Stomach (tissue), 9 donors: Measurements from ENCODE around the gene SLC27A2. TPM values are rescaled to one million over a fixed set of nuclear protein-coding genes. Genes with fewer than 3 reads are reported as not detected.

ENCODE experiments used
- DNase-seq, 2 donors: peaks; one replicate each; pipeline versions ENCODE4 v3.0.0 to v3.0.0-alpha.2; 2013 to 2019
- H3K27ac ChIP-seq, 5 donors: fragments of 200-600 bp in 4 of 5; sonication (generic) in 4 of 5; one replicate each; pipeline ENCODE4 v1.5.1; 2013 to 2019; ENCODE audit warnings: mild to moderate bottlenecking in 1 of 5, moderate library complexity in 1 of 5
- H3K27me3 ChIP-seq, 3 donors: fragments of 200-600 bp; sonication (generic); one replicate each; pipeline ENCODE4 v1.5.1; 2017 to 2019; ENCODE audit warnings: mixed run types in 1 of 3
- H3K36me3 ChIP-seq, 4 donors: fragments of 200-600 bp; sonication (generic); 1 replicate in 3 of 4; 2 replicates in 1 of 4; pipeline ENCODE4 v1.5.1; 2016 to 2019
- H3K4me1 ChIP-seq, 4 donors: fragments of 200-600 bp; sonication (generic); one replicate each; pipeline ENCODE4 v1.5.1; 2016 to 2019
- H3K4me3 ChIP-seq, 4 donors: fragments of 200-600 bp; sonication (generic) in 3 of 4; one replicate each; pipeline ENCODE4 v1.5.1; 2016 to 2019; ENCODE audit warnings: mild to moderate bottlenecking in 1 of 4
- H3K9me3 ChIP-seq, 4 donors: fragments of 200-600 bp; sonication (generic); one replicate each; pipeline ENCODE4 v1.5.1; 2016 to 2019
- EP300 ChIP-seq: sonication (generic); formaldehyde crosslinking; IDR thresholded peaks from one replicate; pipeline ENCODE4 v1.6.1; 2017; ENCODE audit warnings: antibody characterized with exemption
- POLR2A ChIP-seq, 4 donors: fragments of 450-650 bp; IDR thresholded peaks; one replicate each; pipeline ENCODE4 v1.6.1; 2016; ENCODE audit warnings: antibody characterized with exemption in 4 of 4, control low read depth in 2 of 4, mild to moderate bottlenecking in 1 of 4, moderate library complexity in 1 of 4
- POLR2AphosphoS5 ChIP-seq, 3 donors: sonication (generic); formaldehyde crosslinking; IDR thresholded peaks; one replicate each; pipeline ENCODE4 v1.6.1; 2016; ENCODE audit warnings: antibody characterized with exemption in 3 of 3
- WGBS, 5 donors: extraction: QIAGEN DNeasy Blood & Tissue Kit in 3 of 5; methylation state at CpG; one replicate each; pipeline versions ENCODE4 v1.1.5 to v1.1.7; 2013 to 2018; 5-methylcytosine and 5-hydroxymethylcytosine counted together
- intact Hi-C: fragments of 100-400 bp; cut with DNase I; formaldehyde crosslinking; loops from one replicate; pipeline ENCODE4 v1.15.1; 2023; ENCODE audit warnings: low total_unique reads
- polyA plus RNA-seq, 3 donors: library from polyadenylated mRNA; stranded (reverse); fragments of 200-250 nt; gene quantifications; one replicate each; pipeline ENCODE4 v1.2.3, GENCODE V29; 2013
- total RNA-seq, 5 donors: library from RNA; depleted of rRNA; stranded (reverse); fragments of >200 nt; gene quantifications; one replicate each; pipeline versions ENCODE4 v1.1.0 to v1.2.3, GENCODE V29; 2014 to 2016
- TF ChIP-seq, protein P1 (sequence below), 7 experiments: fragments of 450-650 bp in 4 of 7; fragments of 200-600 bp in 3 of 7; sonication (generic) in 3 of 7; IDR thresholded peaks; one replicate each; pipeline ENCODE4 v1.5.1; 2016 to 2019; ENCODE audit warnings: antibody characterized with exemption in 7 of 7, control low read depth in 2 of 7, mild to moderate bottlenecking in 1 of 7
- donor health status: healthy with polysubstance abuse.
- donor health status: Bipolar disorder and iron deficiency.
- donor health status: healthy.

Gene SLC27A2
- total and polyA plus RNA-seq, 8 donors, result 0.61 to 53.6 (median 2.3) TPM; not detected in 2

DNA sequence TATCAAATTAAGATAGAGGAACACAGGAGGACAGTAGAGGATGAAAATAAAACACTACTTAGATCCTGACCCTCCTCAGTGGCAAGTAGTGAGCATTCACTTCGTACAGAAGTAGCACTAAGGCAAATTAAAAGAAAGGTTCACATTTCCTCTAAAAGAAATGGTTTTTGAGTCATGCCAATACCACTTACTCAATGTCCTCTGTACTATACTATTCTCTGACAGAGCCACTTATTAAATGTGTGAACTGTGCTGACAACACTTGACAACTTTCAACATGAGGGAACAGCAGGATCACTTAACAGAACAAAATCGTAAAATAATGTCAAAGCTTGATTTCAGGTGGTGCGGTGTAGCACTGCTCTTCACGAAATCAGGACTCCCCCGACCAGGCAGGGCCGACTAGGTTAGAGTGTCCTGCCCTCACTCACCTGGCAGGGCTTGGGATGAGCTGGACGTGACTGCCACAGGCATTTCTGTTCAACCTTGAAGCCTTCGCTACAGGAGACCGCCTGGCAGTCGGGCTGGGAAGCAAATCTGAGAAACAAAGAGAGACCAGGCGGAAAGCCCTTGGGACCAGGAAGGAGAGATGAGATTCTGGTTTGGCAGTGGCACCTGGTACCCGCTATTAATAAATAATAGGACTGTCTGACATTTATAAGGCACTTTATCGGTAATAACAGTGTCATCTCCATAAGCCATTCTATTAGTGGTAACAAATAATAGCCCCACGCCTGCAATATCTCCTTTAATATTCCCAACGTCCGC is 611 bp upstream of the SLC27A2 start:
- intact Hi-C loops, result no loop called here
- Histone ChIP-seq H3K4me1 (peaks cover 4 to 18% (median 17%) of the 10 kb centered on the region in 4 donors), H3K4me3 (peak overlapping the region; percentile 54 to 87 (median 63)), H3K36me3 (no peaks in the 10 kb centered on the region), H3K27me3 (peaks cover 0 to 45% (median 16%) of the 10 kb centered on the region in 3 donors), H3K27ac (no peak overlapping the region), H3K9me3 (no peaks in the 10 kb centered on the region)
- 37 to 60% (median 41%) methylated on average over 16 of the region's 16 CpGs for WGBS, 5 donors
- peak in 1 of 2 donors; percentile 19 for DNase-seq
- TF ChIP-seq EP300 (no peak), POLR2A (IDR thresholded peaks at IDR 0.05) (no peak), POLR2AphosphoS5 (IDR thresholded peaks at IDR 0.05) (no peak)
- TF ChIP-seq, protein P1, sequence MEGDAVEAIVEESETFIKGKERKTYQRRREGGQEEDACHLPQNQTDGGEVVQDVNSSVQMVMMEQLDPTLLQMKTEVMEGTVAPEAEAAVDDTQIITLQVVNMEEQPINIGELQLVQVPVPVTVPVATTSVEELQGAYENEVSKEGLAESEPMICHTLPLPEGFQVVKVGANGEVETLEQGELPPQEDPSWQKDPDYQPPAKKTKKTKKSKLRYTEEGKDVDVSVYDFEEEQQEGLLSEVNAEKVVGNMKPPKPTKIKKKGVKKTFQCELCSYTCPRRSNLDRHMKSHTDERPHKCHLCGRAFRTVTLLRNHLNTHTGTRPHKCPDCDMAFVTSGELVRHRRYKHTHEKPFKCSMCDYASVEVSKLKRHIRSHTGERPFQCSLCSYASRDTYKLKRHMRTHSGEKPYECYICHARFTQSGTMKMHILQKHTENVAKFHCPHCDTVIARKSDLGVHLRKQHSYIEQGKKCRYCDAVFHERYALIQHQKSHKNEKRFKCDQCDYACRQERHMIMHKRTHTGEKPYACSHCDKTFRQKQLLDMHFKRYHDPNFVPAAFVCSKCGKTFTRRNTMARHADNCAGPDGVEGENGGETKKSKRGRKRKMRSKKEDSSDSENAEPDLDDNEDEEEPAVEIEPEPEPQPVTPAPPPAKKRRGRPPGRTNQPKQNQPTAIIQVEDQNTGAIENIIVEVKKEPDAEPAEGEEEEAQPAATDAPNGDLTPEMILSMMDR (IDR thresholded peaks at IDR 0.05), result no peak

DNA sequence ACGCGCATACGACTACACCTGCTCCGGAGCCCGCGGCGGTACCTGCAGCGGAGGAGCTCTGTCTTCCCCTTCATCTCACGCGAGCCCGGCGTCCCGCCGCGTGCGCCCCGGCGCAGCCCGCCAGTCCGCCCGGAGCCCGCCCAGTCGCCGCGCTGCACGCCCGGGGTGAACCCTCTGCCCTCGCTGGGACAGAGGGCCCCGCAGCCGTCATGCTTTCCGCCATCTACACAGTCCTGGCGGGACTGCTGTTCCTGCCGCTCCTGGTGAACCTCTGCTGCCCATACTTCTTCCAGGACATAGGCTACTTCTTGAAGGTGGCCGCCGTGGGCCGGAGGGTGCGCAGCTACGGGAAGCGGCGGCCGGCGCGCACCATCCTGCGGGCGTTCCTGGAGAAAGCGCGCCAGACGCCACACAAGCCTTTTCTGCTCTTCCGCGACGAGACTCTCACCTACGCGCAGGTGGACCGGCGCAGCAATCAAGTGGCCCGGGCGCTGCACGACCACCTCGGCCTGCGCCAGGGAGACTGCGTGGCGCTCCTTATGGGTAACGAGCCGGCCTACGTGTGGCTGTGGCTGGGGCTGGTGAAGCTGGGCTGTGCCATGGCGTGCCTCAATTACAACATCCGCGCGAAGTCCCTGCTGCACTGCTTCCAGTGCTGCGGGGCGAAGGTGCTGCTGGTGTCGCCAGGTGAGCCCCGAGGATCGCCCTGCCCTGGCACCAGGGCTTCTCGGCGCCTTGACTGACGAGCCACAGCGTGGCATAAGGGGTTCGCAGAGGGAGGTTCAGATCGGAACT is 420 bp downstream of the SLC27A2 start:
- peak; percentile 33 to 64 for DNase-seq
- no peaks in the 10 kb centered on the region for H3K36me3 ChIP-seq
- TF ChIP-seq, protein P1 (IDR thresholded peaks at IDR 0.05), result peak in 1 of 7 experiments; percentile 6
- no peak for TF ChIP-seq EP300
- H3K4me1 ChIP-seq, result peaks cover 4 to 18% (median 17%) of the 10 kb centered on the region in 4 donors
- no peak overlapping the region for H3K27ac ChIP-seq
- 1 to 2% (median 2%) methylated on average over 45 to 80 of the region's 80 CpGs for WGBS, 5 donors
- no peaks in the 10 kb centered on the region for H3K9me3 ChIP-seq
- H3K4me3 ChIP-seq, result peak overlapping the region; percentile 54 to 87 (median 63)
- H3K27me3 ChIP-seq, result peaks cover 0 to 45% (median 16%) of the 10 kb centered on the region in 3 donors
- intact Hi-C loops, result no loop called here

DNA sequence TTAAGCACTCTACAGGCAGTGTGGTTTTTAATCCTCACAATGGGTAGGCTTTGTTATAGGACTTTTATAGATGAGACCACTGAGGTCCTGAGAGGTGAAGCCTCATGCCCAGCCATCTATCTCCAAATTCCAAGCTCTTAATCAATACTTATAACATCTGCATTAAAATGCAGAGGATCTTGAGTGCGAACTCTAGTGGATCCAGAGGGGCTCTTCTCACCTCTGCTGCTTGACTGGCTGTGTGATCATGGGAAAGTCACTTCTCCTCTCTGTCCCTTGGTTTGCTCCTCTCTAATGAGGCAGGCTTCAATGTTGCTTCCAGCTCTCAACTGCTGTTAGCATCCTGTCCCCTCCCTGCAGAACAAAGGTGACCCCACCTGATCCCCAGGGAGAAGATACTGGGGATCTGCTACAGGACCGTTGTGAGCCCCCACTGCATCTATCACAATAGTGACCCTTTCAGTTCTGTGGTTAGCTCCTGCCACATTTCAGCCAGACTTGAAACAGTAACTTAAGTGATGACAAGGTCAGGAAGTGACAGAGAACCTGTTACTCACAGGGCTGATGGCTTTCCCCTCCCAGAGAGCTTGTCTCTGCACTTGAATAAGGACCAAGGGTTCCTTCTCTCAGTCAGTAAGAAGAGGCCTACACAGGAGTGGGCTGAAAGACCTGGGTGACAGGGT is 1.3 kb downstream of the SLC27A2 start:
- no peak overlapping the region for H3K27ac ChIP-seq
- WGBS, 5 donors, result 57 to 72% (median 65%) methylated on average over 2 of the region's 2 CpGs
- H3K27me3 ChIP-seq, result peaks cover 0 to 45% (median 16%) of the 10 kb centered on the region in 3 donors
- no peak for DNase-seq
- no peaks in the 10 kb centered on the region for H3K36me3 ChIP-seq
- H3K4me1 ChIP-seq, result peaks cover 4 to 18% (median 17%) of the 10 kb centered on the region in 4 donors
- intact Hi-C loops, result no loop called here
- TF ChIP-seq EP300 (no peak), POLR2A (IDR thresholded peaks at IDR 0.05) (no peak), POLR2AphosphoS5 (IDR thresholded peaks at IDR 0.05) (no peak)
- TF ChIP-seq, protein P1 (IDR thresholded peaks at IDR 0.05), result no peak
- no peaks in the 10 kb centered on the region for H3K9me3 ChIP-seq
- H3K4me3 ChIP-seq, result peak overlapping the region in 3 of 4 donors; percentile 54 to 87 (median 72)
